ENCODE data around the gene FHIT. TPM values are rescaled to one million over a fixed set of nuclear protein-coding genes. Genes with fewer than 3 reads are reported as not detected.

The FHIT gene
- total RNA-seq, 4 donors from 2014 or later = 1.6 to 12.9 (median 7.8) TPM

DNA sequence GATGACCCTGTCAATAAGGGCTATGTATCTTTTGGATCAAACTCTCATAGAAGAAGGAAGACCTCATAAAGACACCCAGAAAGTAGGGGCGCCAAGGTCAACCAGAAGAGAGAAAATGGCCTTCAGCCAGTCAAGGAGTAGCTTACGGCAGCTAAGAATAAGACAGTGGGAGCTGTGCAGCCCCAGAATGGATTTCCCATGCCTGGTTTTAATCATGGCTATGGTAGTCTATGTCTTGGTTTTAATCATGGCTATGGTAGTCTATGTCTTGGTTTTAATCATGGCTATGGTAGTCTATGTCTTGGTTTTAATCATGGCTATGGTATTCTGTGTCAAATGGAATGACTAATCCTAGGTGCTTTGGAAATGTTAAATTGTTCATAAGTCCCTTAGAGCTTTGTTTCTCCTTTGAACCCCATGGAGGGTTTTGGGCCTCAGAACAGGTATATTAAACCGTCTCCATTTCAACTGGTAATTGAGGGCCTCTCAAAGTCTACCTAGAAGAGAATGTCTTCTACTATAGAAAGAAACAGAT is 1459.4 kb downstream of the FHIT start:
- TF ChIP-seq, protein P1, sequence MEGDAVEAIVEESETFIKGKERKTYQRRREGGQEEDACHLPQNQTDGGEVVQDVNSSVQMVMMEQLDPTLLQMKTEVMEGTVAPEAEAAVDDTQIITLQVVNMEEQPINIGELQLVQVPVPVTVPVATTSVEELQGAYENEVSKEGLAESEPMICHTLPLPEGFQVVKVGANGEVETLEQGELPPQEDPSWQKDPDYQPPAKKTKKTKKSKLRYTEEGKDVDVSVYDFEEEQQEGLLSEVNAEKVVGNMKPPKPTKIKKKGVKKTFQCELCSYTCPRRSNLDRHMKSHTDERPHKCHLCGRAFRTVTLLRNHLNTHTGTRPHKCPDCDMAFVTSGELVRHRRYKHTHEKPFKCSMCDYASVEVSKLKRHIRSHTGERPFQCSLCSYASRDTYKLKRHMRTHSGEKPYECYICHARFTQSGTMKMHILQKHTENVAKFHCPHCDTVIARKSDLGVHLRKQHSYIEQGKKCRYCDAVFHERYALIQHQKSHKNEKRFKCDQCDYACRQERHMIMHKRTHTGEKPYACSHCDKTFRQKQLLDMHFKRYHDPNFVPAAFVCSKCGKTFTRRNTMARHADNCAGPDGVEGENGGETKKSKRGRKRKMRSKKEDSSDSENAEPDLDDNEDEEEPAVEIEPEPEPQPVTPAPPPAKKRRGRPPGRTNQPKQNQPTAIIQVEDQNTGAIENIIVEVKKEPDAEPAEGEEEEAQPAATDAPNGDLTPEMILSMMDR (IDR thresholded peaks at IDR 0.05) = no peak
- TF ChIP-seq EP300 (IDR thresholded peaks at IDR 0.05) (no peak), POLR2A (IDR thresholded peaks at IDR 0.05) (no peak)
- Histone ChIP-seq H3K4me3 (no peak overlapping the region), H3K4me1 (no peaks in the 10 kb centered on the region), H3K9me3 (no peaks in the 10 kb centered on the region), H3K27ac (no peak overlapping the region), H3K36me3 (no peaks in the 10 kb centered on the region), H3K27me3 (no peaks in the 10 kb centered on the region)
- 63 to 93% methylated on average over 3 of the region's 3 CpGs for WGBS, 2 donors
- no peak for DNase-seq (ENCODE audit: low spot score in 2 of 2)

DNA sequence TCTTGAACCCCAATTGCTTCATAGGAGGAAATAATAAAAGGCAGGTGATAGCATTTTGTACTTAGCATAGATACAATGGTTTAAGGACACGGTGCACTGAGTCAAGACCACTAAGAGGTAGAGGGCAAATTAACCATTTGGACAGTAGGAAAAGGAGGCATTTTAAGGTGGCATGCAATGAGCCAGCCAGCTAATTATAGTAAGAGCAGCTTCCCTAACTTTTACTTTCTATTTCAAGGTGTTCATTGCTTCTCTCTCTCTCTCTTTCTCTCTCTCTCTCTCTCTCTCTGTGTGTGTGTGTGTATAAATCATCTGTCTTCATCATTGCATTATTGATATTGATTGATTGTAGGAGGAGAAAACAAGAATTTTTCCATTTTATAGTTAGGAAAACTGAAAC is 1461.0 kb downstream of the FHIT start:
- WGBS, 2 donors = 61 to 65% methylated on average over 1 of the region's 1 CpG
- no peak overlapping the region for H3K27ac ChIP-seq
- no peak overlapping the region for H3K4me3 ChIP-seq
- H3K4me1 ChIP-seq = no peaks in the 10 kb centered on the region
- DNase-seq (ENCODE audit: low spot score in 2 of 2) = no peak
- H3K36me3 ChIP-seq = no peaks in the 10 kb centered on the region
- no peaks in the 10 kb centered on the region for H3K9me3 ChIP-seq
- H3K27me3 ChIP-seq = no peaks in the 10 kb centered on the region
- no peak for TF ChIP-seq EP300 (IDR thresholded peaks at IDR 0.05)
- TF ChIP-seq POLR2A (IDR thresholded peaks at IDR 0.05) = no peak
- TF ChIP-seq, protein P1 (IDR thresholded peaks at IDR 0.05) = no peak

DNA sequence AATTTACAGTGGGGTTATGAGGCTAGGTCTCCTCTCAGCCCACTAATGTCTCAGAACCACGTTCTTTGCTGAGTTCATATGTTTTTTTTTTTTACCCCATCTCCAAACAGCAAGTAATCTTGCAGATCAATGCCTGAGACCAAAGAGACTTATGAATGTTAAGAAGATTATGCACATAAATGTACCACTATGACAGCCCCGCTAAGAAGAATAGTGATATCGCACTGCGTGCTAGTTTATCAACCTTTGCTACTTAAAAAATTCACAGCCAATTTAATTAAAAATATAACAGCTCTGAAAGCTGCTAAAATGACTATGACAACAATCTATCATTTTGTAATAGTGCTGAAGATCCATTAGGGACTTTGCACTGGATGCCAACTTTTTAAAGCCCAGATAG is 1462.5 kb downstream of the FHIT start:
- H3K27ac ChIP-seq = no peak overlapping the region
- no peaks in the 10 kb centered on the region for H3K36me3 ChIP-seq
- 87 to 95% methylated on average over 4 of the region's 4 CpGs for WGBS, 2 donors
- TF ChIP-seq EP300 (IDR thresholded peaks at IDR 0.05) (no peak), POLR2A (IDR thresholded peaks at IDR 0.05) (no peak)
- TF ChIP-seq, protein P1 (IDR thresholded peaks at IDR 0.05) = no peak
- H3K27me3 ChIP-seq = no peaks in the 10 kb centered on the region
- H3K4me3 ChIP-seq = no peak overlapping the region
- H3K4me1 ChIP-seq = no peaks in the 10 kb centered on the region
- DNase-seq (ENCODE audit: low spot score in 2 of 2) = no peak
- H3K9me3 ChIP-seq = no peaks in the 10 kb centered on the region

DNA sequence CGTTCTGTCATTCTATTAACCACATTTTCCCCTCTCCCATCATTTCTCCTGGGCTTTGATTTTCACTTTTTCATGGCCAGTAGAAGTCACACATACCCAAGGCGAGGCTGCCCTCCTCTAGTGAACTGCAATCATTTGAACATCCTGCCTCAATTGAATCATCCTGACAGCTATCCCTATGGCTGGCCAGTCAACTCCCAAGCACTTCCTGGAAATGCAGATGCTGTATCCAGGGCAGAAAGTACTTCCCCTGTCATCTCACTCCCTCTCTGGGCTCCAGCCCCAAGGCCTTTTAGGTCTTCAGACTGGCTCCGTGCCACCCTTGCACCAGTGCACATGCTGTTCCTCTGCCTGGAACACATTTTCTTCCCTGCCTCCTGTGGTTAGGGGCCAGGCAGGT is 1463.1 kb downstream of the FHIT start:
- no peaks in the 10 kb centered on the region for H3K27me3 ChIP-seq
- no peaks in the 10 kb centered on the region for H3K4me1 ChIP-seq
- TF ChIP-seq POLR2A (IDR thresholded peaks at IDR 0.05) (no peak), EP300 (IDR thresholded peaks at IDR 0.05) (no peak)
- TF ChIP-seq, protein P1 (IDR thresholded peaks at IDR 0.05) = no peak
- no peak for DNase-seq (ENCODE audit: low spot score in 2 of 2)
- H3K4me3 ChIP-seq = no peak overlapping the region
- no peaks in the 10 kb centered on the region for H3K36me3 ChIP-seq
- no peaks in the 10 kb centered on the region for H3K9me3 ChIP-seq
- 80 to 87% methylated on average over 3 of the region's 3 CpGs for WGBS, 2 donors
- no peak overlapping the region for H3K27ac ChIP-seq

DNA sequence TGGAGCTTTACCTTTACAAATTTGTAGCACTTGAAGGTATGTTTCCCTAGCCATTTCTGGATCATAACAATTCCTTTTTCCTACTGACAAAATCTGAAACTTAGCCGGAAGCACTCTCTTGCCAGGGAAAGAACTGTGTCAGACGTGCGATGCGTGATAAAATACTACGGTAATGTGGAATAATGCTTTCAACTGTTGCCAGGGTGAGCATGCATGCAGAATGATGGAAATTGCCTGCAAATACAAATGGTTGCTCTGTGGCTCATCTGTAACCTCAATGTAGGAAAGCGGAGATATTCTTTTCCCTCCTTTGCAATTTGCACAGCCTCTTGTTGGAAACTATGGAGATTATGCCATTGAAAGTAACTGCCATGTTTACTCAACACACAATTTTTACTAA is 1464.9 kb downstream of the FHIT start:
- Histone ChIP-seq H3K27me3 (no peaks in the 10 kb centered on the region), H3K9me3 (no peaks in the 10 kb centered on the region), H3K4me1 (no peaks in the 10 kb centered on the region), H3K27ac (no peak overlapping the region), H3K36me3 (no peaks in the 10 kb centered on the region), H3K4me3 (no peak overlapping the region)
- TF ChIP-seq POLR2A (IDR thresholded peaks at IDR 0.05) (no peak), EP300 (IDR thresholded peaks at IDR 0.05) (no peak)
- TF ChIP-seq, protein P1 (IDR thresholded peaks at IDR 0.05) = no peak
- 80 to 86% methylated on average over 6 of the region's 6 CpGs for WGBS, 2 donors
- no peak for DNase-seq (ENCODE audit: low spot score in 2 of 2)
